HCT116 (cell line): ENCODE measurements around the gene SPATA33. TPM values are rescaled to one million over a fixed set of nuclear protein-coding genes. Genes with fewer than 3 reads are reported as not detected.

ENCODE experiments used
- ATAC-seq: fragments of 200-7000 bp; cut with Tn5 transposase; 2 replicates; pipeline ENCODE4 v1.9.1; 2020; ENCODE audit warnings: mild to moderate bottlenecking, moderate library complexity
- BruUV-seq: library from RNA; stranded (reverse); fragments of 400-500 nt; replicated peaks from 2 replicates; lab custom pipeline; 2021; lab: Mats Ljungman, UMichigan
- CTCF ChIA-PET: fragments of 300-600 bp; sonication (Branson Sonifier 250); formaldehyde crosslinking; loops from one replicate; lab custom pipeline; 2021; ENCODE audit warnings: antibody characterized with exemption; lab: Charles Lee
- POLR2A ChIA-PET: fragments of 300-600, 350-600 bp; sonication (Branson Sonifier 250); formaldehyde crosslinking; loops from one replicate; lab custom pipeline; 2021; ENCODE audit warnings: antibody characterized with exemption; lab: Charles Lee
- RAD21 ChIA-PET, 2 experiments: fragments of 300-600 bp; sonication (Branson Sonifier 250); formaldehyde crosslinking; loops; one replicate each; lab custom pipeline; 2023; ENCODE audit warnings: low total read pairs in 2 of 2; ENCODE audit not compliant: uncharacterized antibody in 2 of 2, unreplicated experiment in 2 of 2, low non-redundant PET in 1 of 2; lab: Charles Lee
- DNase-seq: peaks from one replicate; pipeline ENCODE4 v3.0.0-alpha.2; 2010; ENCODE audit warnings: low read depth, low spot score
- H2AFZ ChIP-seq: fragments of 200-600 bp; shearing (Covaris generic), sonication (generic); 2 replicates; pipeline ENCODE4 v1.6.1; 2017; ENCODE audit warnings: low read depth, mixed run types, mixed read lengths, antibody characterized with exemption, low read length; ENCODE audit not compliant: poor library complexity, severe bottlenecking
- H3K27ac ChIP-seq: 2 replicates; pipeline ENCODE4 v1.5.1; 2012; ENCODE audit warnings: low read depth, low read length
- H3K27me3 ChIP-seq: fragments of 200-600 bp; sonication (generic); 2 replicates; pipeline ENCODE4 v1.6.1; 2016; ENCODE audit warnings: mixed run types, low read length, mixed read lengths; ENCODE audit not compliant: insufficient read depth
- H3K36me3 ChIP-seq, 2 experiments: fragments of 200-500 bp in 1 of 2; fragments of 200-600 bp in 1 of 2; sonication (Bioruptor generic) in 1 of 2; sonication (generic) in 1 of 2; 2 replicates each; pipeline versions ENCODE4 v1.5.1 to v1.6.1; 2014 to 2016; ENCODE audit warnings: low read length in 2 of 2, inconsistent platforms in 1 of 2, mixed read lengths in 1 of 2, mixed run types in 1 of 2; ENCODE audit not compliant: insufficient read depth in 2 of 2, control insufficient read depth in 1 of 2
- H3K4me1 ChIP-seq, 2 experiments: fragments of 200-600 bp in 1 of 2; sonication (generic) in 1 of 2; 2 replicates each; pipeline versions ENCODE4 v1.5.1 to v1.6.1; 2012 to 2017; ENCODE audit warnings: low read length in 2 of 2, inconsistent platforms in 1 of 2, mild to moderate bottlenecking in 1 of 2, mixed read lengths in 1 of 2, mixed run types in 1 of 2, moderate library complexity in 1 of 2; ENCODE audit not compliant: insufficient read depth in 2 of 2, control insufficient read depth in 1 of 2
- H3K4me2 ChIP-seq: fragments of 200-600 bp; sonication (generic); 2 replicates; pipeline ENCODE4 v1.6.1; 2017; ENCODE audit warnings: mixed run types, low read length, mixed read lengths
- H3K4me3 ChIP-seq, 2 experiments: fragments of 200-600 bp in 1 of 2; sonication (generic) in 1 of 2; replicated peaks in 1 of 2; 2 replicates each; pipeline ENCODE4 v1.5.1; 2011 to 2016; ENCODE audit warnings: low read length in 2 of 2, control low read depth in 1 of 2, low read depth in 1 of 2, mild to moderate bottlenecking in 1 of 2, mixed read lengths in 1 of 2, mixed run types in 1 of 2
- H3K79me2 ChIP-seq: fragments of 200-600 bp; sonication (generic); 2 replicates; pipeline ENCODE4 v1.6.1; 2017; ENCODE audit warnings: mild to moderate bottlenecking, mixed run types, low read length, moderate library complexity, mixed read lengths; ENCODE audit not compliant: insufficient read depth
- H3K9ac ChIP-seq: fragments of 200-600 bp; sonication (generic); 2 replicates; pipeline ENCODE4 v1.6.1; 2016; ENCODE audit warnings: low read length, mixed read lengths
- H3K9me2 ChIP-seq: fragments of 200-600 bp; sonication (generic), shearing (Covaris generic); 2 replicates; pipeline ENCODE4 v1.6.1; 2017; ENCODE audit warnings: mixed run types, mild to moderate bottlenecking, moderate library complexity; ENCODE audit not compliant: insufficient read depth
- H3K9me3 ChIP-seq, 2 experiments: fragments of 200-500 bp in 1 of 2; fragments of 200-600 bp in 1 of 2; sonication (Bioruptor generic) in 1 of 2; sonication (generic) in 1 of 2; 2 replicates each; pipeline ENCODE4 v1.6.1; 2014 to 2017; ENCODE audit warnings: low read length in 2 of 2, mixed read lengths in 2 of 2, inconsistent platforms in 1 of 2, low read depth in 1 of 2, mild to moderate bottlenecking in 1 of 2, mixed run types in 1 of 2, moderate library complexity in 1 of 2; ENCODE audit not compliant: control insufficient read depth in 1 of 2, insufficient read depth in 1 of 2
- H4K20me1 ChIP-seq: fragments of 200-600 bp; sonication (generic), shearing (Covaris generic); 2 replicates; pipeline ENCODE4 v1.6.1; 2017; ENCODE audit warnings: mixed run types, mild to moderate bottlenecking, moderate library complexity; ENCODE audit not compliant: insufficient read depth
- EZH2 ChIP-seq: fragments of 200-600 bp; sonication (generic); IDR thresholded peaks from 2 replicates; pipeline ENCODE4 v1.6.1; 2017; ENCODE audit warnings: antibody characterized with exemption, mixed run types
- EZH2phosphoT487 ChIP-seq: fragments of 200-600 bp; IDR thresholded peaks from 2 replicates; pipeline ENCODE4 v1.6.1; 2018; ENCODE audit warnings: antibody characterized with exemption, borderline replicate concordance
- YY1 ChIP-seq: IDR thresholded peaks from 2 replicates; pipeline ENCODE4 v1.6.1; 2011; ENCODE audit warnings: low read length, low read depth, moderate library complexity, mild to moderate bottlenecking; ENCODE audit not compliant: insufficient replicate concordance; ENCODE audit errors: extremely low read depth
- intact Hi-C: fragments of 100-400 bp; cut with micrococcal nuclease; formaldehyde crosslinking; loops from 2 replicates; pipeline ENCODE4 v1.10.0; 2022
- total RNA-seq: library from RNA; stranded (reverse); gene quantifications from one replicate; pipeline ENCODE4 v1.2.1, GENCODE V29; 2021; ENCODE audit not compliant: unreplicated experiment
- TF ChIP-seq, protein P1 (sequence below): IDR thresholded peaks from 2 replicates; pipeline ENCODE4 v1.6.1; 2011; ENCODE audit warnings: mild to moderate bottlenecking, low read length, moderate library complexity; ENCODE audit not compliant: insufficient replicate concordance; ENCODE audit errors: extremely low read depth
- TF ChIP-seq, protein P2 (sequence below): IDR thresholded peaks from 2 replicates; pipeline ENCODE4 v1.6.1; 2012
- TF ChIP-seq, protein P3 (sequence below): IDR thresholded peaks from 2 replicates; pipeline ENCODE4 v1.6.1; 2012
- TF ChIP-seq, protein P4 (sequence below), 3 experiments: fragments of 200-600 bp in 1 of 3; sonication (generic) in 1 of 3; IDR thresholded peaks in 2 of 3; conservative IDR thresholded peaks in 1 of 3; 2 replicates each; pipeline ENCODE4 v1.5.1; 2012 to 2017; ENCODE audit warnings: low read depth in 2 of 3, low read length in 2 of 3, antibody characterized with exemption in 1 of 3, borderline replicate concordance in 1 of 3, control low read depth in 1 of 3, mild to moderate bottlenecking in 1 of 3, mixed read lengths in 1 of 3, mixed run types in 1 of 3, moderate library complexity in 1 of 3; ENCODE audit not compliant: insufficient read depth in 1 of 3

Gene SPATA33
- total RNA-seq, 1 experiment from 2014 or later, result 24.9 TPM

DNA sequence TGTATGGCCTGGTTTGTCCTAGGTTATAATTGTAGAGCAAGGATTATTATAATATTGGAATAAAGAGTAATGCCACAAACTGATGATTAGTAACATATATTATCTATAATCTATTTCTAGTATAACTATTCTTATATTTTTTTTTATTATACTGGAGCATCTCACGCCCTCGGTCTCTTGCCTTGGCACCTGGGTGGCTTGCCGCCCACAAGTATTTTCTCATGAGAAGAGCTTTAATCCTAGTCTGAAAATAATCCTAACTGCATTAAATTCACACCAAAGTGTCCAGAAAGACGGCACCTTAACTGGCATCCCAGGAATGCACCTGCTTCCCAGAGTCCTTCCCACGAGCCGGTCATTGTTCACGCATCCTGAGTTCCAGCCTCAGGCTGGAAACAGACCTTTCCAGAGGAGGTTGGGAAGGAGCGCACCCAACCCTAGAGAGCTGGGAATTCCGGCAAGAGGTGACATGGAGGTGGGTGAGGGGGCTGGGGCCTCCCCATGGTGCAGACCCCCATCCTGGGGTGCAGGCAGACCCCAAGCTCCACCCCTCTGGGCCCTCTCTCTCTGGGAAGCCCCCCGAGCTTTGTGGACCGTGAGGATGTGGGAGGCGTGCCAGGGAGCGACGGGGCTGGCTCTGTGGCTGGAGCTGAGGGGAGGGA is 16.0 kb upstream of the SPATA33 start:
- Histone ChIP-seq H3K9me2 (no peaks in the 10 kb centered on the region), H3K36me3 (peaks cover 6 to 10% of the 10 kb centered on the region in 2 experiments; a peak in 3 of 4 replicates), H3K9me3 (no peaks in the 10 kb centered on the region), H2AFZ (no peak overlapping the region), H3K4me1 (peaks cover 8 to 23% of the 10 kb centered on the region in 2 experiments; a peak in 3 of 4 replicates), H3K27me3 (no peaks in the 10 kb centered on the region), H3K4me2 (peak overlapping the region; percentile 49), H3K27ac (no peak overlapping the region), H4K20me1 (no peaks in the 10 kb centered on the region), H3K79me2 (no peaks in the 10 kb centered on the region), H3K4me3 (no peak overlapping the region), H3K9ac (no peak overlapping the region)
- TF ChIP-seq EZH2, result no peak
- TF ChIP-seq, protein P1, sequence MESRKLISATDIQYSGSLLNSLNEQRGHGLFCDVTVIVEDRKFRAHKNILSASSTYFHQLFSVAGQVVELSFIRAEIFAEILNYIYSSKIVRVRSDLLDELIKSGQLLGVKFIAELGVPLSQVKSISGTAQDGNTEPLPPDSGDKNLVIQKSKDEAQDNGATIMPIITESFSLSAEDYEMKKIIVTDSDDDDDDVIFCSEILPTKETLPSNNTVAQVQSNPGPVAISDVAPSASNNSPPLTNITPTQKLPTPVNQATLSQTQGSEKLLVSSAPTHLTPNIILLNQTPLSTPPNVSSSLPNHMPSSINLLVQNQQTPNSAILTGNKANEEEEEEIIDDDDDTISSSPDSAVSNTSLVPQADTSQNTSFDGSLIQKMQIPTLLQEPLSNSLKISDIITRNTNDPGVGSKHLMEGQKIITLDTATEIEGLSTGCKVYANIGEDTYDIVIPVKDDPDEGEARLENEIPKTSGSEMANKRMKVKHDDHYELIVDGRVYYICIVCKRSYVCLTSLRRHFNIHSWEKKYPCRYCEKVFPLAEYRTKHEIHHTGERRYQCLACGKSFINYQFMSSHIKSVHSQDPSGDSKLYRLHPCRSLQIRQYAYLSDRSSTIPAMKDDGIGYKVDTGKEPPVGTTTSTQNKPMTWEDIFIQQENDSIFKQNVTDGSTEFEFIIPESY, result no peak
- TF ChIP-seq, protein P2, sequence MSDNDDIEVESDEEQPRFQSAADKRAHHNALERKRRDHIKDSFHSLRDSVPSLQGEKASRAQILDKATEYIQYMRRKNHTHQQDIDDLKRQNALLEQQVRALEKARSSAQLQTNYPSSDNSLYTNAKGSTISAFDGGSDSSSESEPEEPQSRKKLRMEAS, result no peak
- TF ChIP-seq, protein P3, sequence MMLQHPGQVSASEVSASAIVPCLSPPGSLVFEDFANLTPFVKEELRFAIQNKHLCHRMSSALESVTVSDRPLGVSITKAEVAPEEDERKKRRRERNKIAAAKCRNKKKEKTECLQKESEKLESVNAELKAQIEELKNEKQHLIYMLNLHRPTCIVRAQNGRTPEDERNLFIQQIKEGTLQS, result no peak
- TF ChIP-seq YY1, result no peak
- TF ChIP-seq EZH2phosphoT487, result no peak
- TF ChIP-seq, protein P4, sequence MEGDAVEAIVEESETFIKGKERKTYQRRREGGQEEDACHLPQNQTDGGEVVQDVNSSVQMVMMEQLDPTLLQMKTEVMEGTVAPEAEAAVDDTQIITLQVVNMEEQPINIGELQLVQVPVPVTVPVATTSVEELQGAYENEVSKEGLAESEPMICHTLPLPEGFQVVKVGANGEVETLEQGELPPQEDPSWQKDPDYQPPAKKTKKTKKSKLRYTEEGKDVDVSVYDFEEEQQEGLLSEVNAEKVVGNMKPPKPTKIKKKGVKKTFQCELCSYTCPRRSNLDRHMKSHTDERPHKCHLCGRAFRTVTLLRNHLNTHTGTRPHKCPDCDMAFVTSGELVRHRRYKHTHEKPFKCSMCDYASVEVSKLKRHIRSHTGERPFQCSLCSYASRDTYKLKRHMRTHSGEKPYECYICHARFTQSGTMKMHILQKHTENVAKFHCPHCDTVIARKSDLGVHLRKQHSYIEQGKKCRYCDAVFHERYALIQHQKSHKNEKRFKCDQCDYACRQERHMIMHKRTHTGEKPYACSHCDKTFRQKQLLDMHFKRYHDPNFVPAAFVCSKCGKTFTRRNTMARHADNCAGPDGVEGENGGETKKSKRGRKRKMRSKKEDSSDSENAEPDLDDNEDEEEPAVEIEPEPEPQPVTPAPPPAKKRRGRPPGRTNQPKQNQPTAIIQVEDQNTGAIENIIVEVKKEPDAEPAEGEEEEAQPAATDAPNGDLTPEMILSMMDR (IDR thresholded peaks at IDR 0.05 in 2 of 3, conservative IDR thresholded peaks at IDR 0.05 in 1 of 3; ENCODE audit: borderline replicate concordance in 1 of 3, insufficient read depth in 1 of 3, low read depth in 2 of 3, low read length in 2 of 3), result no peak
- RAD21 ChIA-PET, result interaction anchor here (0.6 to 2.0 kb wide), 6 partner anchors 12 to 66 kb away, joined by 3 to 10 read pairs (median 4); partner anchors contain the start of gene CPNE7 (in 1 of the 2)
- ATAC-seq (no peak), DNase-seq (no peak)
- intact Hi-C loops, result loop anchor here (1.0 kb wide), 3 partner anchors 26 to 67 kb away; no protein-coding TSS in a partner anchor
- CTCF ChIA-PET, result interaction anchor here (0.6 to 1.8 kb wide), 8 partner anchors 16 to 57 kb away, joined by 3 to 6 read pairs (median 3); partner anchors contain the start of genes CHMP1A and SPATA33
- no TSS peak for BruUV-seq
- POLR2A ChIA-PET, result no interaction called here
